Small intestine (tissue), 7 donors: Measurements from ENCODE around the gene PRR33. TPM values are rescaled to one million over a fixed set of nuclear protein-coding genes. Genes with fewer than 3 reads are reported as not detected.
"Not testable (repeated sequence)": the region's sequence is repeated elsewhere in the genome, so short reads cannot be mapped to it uniquely, and the experiment has no call there.

Experiments
- DNase-seq, 2 donors: peaks; one replicate each; pipeline versions ENCODE4 v3.0.0 to v3.0.0-alpha.2; 2013
- FAIRE-seq: peaks from 2 replicates; lab custom pipeline; 2012; peaks lifted over from hg19 to GRCh38; lab: Jason Lieb, UNC
- H3K27ac ChIP-seq, 3 donors: one replicate each; pipeline ENCODE4 v1.5.1; 2013; ENCODE audit warnings: low read length in 2 of 3, mild to moderate bottlenecking in 2 of 3, control low read depth in 1 of 3, inconsistent platforms in 1 of 3, low read depth in 1 of 3, moderate library complexity in 1 of 3
- H3K27me3 ChIP-seq, 3 donors: one replicate each; pipeline ENCODE4 v1.6.1; 2013; ENCODE audit warnings: low read length in 3 of 3, inconsistent platforms in 1 of 3; ENCODE audit not compliant: control insufficient read depth in 3 of 3, insufficient read depth in 3 of 3
- H3K36me3 ChIP-seq, 3 donors: one replicate each; pipeline ENCODE4 v1.6.1; 2013; ENCODE audit warnings: low read length in 3 of 3, inconsistent platforms in 1 of 3, low read depth in 1 of 3, mild to moderate bottlenecking in 1 of 3, moderate library complexity in 1 of 3; ENCODE audit not compliant: control insufficient read depth in 3 of 3, insufficient read depth in 2 of 3
- H3K4me1 ChIP-seq, 3 donors: one replicate each; pipeline ENCODE4 v1.6.1; 2013; ENCODE audit warnings: low read length in 2 of 3, inconsistent platforms in 1 of 3, low read depth in 1 of 3, mild to moderate bottlenecking in 1 of 3, moderate library complexity in 1 of 3; ENCODE audit not compliant: control insufficient read depth in 3 of 3, insufficient read depth in 2 of 3
- H3K4me3 ChIP-seq, 3 donors: one replicate each; pipeline ENCODE4 v1.5.1; 2013; ENCODE audit warnings: low read length in 3 of 3, control low read depth in 1 of 3, inconsistent platforms in 1 of 3, low read depth in 1 of 3, mild to moderate bottlenecking in 1 of 3, moderate library complexity in 1 of 3
- H3K9me3 ChIP-seq, 2 donors: one replicate each; pipeline ENCODE4 v1.6.1; 2013; ENCODE audit warnings: low read depth in 1 of 2, low read length in 1 of 2; ENCODE audit not compliant: control insufficient read depth in 2 of 2, insufficient read depth in 1 of 2
- whole genome bisulfite sequencing, 3 donors: extraction: QIAGEN DNeasy Blood & Tissue Kit; methylation state at CpG; one replicate each; pipeline ENCODE4 v1.1.7; 2013; 5-methylcytosine and 5-hydroxymethylcytosine counted together
- polyA plus RNA-seq, 4 donors: library from polyadenylated mRNA; stranded (reverse) in 3 of 4; unstranded in 1 of 4; fragments of 200-250 nt in 3 of 4; fragments of 120-200 nt in 1 of 4; gene quantifications; one replicate each; pipeline versions ENCODE4 v1.2.1 to v1.2.3, GENCODE V29; 2013
- donor health status: healthy with polysubstance abuse.
- donor health status: control.
- donor health status: control.
- donor health status: Bipolar disorder and iron deficiency.
- donor health status: healthy.

The PRR33 gene
- polyA plus RNA-seq, 4 donors = 0.01 to 0.49 TPM; not detected in 2

DNA sequence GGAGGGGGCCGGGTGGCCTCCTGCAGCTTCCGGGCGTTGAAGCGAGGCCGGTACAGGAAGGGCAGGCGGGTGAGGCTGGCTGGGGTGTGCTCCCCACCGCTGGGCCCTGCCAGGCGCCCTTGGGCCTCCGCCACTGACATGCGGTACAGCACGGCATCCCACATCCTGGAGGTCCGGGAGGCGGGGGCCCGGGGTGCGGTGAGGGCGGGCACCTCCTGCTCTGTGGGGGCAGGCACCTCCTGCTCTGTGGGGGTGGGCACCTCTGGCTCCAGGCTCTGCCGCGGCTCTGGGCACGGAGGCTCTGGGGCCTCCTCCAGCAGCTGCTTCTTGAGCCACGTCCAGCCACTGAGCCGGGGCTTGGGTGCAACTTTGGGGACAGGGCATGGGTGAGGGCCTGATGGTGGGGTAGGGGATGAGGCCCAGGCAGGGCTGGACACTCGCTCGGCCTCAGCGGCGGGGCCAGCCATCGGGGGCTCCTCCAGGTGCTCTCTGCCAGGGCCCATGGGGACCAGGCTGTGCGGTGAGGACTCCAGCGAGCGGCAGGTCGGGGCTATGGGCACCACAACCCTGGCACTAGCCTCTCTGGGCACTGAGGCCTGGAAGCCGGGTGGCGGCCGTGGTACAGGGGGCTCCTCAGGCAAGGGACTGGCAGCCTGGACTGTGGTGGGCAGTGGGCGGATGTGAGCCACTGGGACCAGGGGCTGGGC, 2.3 kb downstream of the PRR33 start:
- FAIRE-seq (no peak), DNase-seq (peak in 1 of 2 donors; percentile 8)
- WGBS, 3 donors = 69 to 82% (median 70%) methylated on average over 29 to 34 of the region's 34 CpGs
- Histone ChIP-seq H3K9me3 (no peaks in the 10 kb centered on the region), H3K27ac (no peak overlapping the region), H3K4me3 (no peak overlapping the region), H3K4me1 (no peaks in the 10 kb centered on the region), H3K27me3 (peaks cover 0 to 3% (median 0%) of the 10 kb centered on the region in 3 donors), H3K36me3 (peaks cover 0 to 5% (median 0%) of the 10 kb centered on the region in 3 donors)

DNA sequence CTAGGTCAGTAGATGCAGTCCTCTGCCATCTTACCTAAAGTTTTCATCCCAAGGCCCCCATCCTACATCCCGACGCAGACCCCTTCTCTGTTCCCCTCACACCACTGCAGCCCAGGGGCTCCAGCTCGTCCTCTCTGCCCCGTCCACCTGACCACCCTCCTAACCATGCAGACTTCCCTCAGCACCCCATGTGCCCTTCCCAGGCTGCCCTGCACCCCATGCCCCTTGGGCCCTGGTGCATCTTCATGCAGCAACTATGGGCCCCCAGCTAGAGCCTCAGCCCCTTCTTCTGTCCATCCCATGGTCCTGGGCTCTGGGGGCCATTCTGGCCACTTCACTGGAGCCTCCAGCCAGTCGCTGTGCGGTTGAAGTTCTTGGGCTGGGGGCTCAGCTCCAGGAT, 2.9 kb downstream of the PRR33 start:
- no peak for DNase-seq

DNA sequence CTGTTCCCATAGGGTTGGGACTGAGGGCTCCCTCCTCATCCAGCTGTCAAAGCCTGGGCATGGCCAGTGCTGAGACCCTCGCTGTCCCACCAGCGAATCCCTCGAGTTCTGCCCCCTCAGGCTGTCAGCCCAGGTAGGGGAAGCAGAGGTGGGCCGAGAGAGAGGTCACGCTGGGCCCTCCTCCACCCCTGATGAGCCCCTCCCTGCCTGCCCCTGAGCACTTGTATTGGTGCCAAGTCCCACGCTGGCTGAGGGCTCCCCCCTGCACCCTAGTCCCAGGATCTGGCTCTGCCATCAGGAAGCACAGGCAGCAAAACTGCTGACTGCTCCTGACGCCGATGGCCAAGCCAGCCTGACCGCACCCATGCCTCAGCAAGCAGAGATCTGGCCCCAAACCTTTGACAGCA, 3.3 kb downstream of the PRR33 start:
- no peak for DNase-seq
- Histone ChIP-seq H3K27ac (no peak overlapping the region), H3K36me3 (peaks cover 0 to 8% (median 0%) of the 10 kb centered on the region in 3 donors)

More for the DNA sequence above, 2.9 kb downstream of the PRR33 start:
- FAIRE-seq = no peak
- Histone ChIP-seq H3K27me3 (peaks cover 0 to 3% (median 0%) of the 10 kb centered on the region in 3 donors), H3K4me3 (no peak overlapping the region), H3K36me3 (peaks cover 0 to 8% (median 0%) of the 10 kb centered on the region in 3 donors), H3K27ac (peak overlapping the region in 1 of 3 donors; percentile 1), H3K4me1 (no peaks in the 10 kb centered on the region), H3K9me3 (no peaks in the 10 kb centered on the region)
- WGBS, 3 donors = 82 to 85% (median 84%) methylated on average over 6 of the region's 6 CpGs

DNA sequence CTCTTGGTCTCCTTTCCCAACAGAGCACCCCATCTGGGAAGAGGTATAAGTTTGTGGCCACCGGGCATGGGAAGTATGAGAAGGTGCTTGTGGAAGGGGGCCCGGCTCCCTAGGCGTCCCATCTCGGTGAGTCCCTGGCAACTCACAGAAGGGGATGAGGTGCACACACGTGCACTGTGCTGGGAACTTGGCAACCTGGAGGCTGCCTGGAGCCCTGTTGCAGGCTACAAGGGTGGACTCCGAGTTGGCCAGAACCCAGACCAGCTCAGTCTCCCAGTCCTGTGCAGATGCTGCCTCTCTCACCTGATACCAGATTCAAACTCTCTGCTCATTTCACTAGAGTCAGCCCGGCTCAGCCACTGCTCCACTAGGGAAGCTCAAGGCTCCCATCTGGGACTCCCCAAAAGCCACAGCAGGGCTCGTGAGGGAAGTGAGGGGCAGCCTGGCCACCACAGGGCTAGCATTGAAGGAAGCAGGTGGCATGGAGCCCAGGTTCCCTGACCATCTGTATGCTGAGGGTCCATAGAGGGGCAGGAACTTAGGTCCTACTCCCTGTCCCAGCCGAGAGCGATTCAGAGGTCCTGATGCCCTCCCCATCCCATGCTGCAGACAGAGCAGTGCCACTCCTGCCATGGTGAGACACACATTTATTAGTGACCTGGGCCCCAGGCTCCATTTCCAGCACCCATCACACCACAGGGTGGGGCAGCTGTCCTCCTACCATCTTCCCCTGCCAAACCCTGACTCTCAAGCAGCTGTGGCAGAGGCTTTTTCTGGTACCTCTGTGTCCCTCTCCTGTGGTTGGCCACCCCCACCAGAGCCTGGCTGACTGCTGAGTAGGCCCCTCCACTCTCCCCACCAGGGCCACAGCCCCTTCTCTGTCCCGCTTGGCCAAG, 4.0 kb downstream of the PRR33 start:
- peaks cover 0 to 10% (median 0%) of the 10 kb centered on the region in 3 donors for H3K36me3 ChIP-seq

More for the DNA sequence above, 3.3 kb downstream of the PRR33 start:
- H3K4me3 ChIP-seq = no peak overlapping the region
- H3K4me1 ChIP-seq = no peaks in the 10 kb centered on the region
- H3K27me3 ChIP-seq = peaks cover 0 to 3% (median 0%) of the 10 kb centered on the region in 3 donors
- no peak for FAIRE-seq
- WGBS, 3 donors = 46 to 66% (median 53%) methylated on average over 9 of the region's 9 CpGs
- no peaks in the 10 kb centered on the region for H3K9me3 ChIP-seq

DNA sequence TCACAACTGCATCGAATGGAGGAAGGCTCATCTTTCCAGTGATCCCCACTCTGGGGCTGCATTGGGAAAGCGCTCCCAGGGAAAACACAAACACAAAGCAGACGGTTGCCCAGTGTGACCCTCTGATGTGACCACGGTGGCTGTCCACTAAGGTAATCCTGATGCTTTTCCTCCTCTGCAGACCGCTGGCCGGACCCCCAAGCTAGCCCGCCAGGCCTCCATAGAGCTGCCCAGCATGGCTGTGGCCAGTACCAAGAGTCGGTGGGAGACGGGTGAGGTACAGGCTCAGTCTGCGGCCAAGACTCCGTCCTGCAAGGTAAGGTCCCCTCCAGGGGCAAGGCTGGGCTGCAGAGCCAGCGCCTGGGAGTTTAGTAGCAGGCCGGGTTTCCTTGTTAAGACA, 5.1 kb downstream of the PRR33 start:
- H3K4me3 ChIP-seq, FAIRE-seq, H3K27ac ChIP-seq, H3K27me3 ChIP-seq, DNase-seq, H3K9me3 ChIP-seq: not testable (repeated sequence)
- WGBS, 3 donors = 84 to 90% (median 89%) methylated on average over 13 of the region's 13 CpGs
- peaks cover 0 to 11% (median 0%) of the 10 kb centered on the region in 3 donors for H3K4me1 ChIP-seq
- peaks cover 0 to 12% (median 0%) of the 10 kb centered on the region in 3 donors for H3K36me3 ChIP-seq

More for the DNA sequence above, 4.0 kb downstream of the PRR33 start:
- Histone ChIP-seq H3K27me3 (peaks cover 0 to 3% (median 0%) of the 10 kb centered on the region in 3 donors), H3K4me3 (no peak overlapping the region), H3K9me3 (no peaks in the 10 kb centered on the region), H3K4me1 (peaks cover 0 to 2% (median 0%) of the 10 kb centered on the region in 3 donors), H3K27ac (no peak overlapping the region)
- WGBS, 3 donors = 77 to 80% (median 77%) methylated on average over 11 of the region's 11 CpGs
- DNase-seq (no peak), FAIRE-seq (no peak)

DNA sequence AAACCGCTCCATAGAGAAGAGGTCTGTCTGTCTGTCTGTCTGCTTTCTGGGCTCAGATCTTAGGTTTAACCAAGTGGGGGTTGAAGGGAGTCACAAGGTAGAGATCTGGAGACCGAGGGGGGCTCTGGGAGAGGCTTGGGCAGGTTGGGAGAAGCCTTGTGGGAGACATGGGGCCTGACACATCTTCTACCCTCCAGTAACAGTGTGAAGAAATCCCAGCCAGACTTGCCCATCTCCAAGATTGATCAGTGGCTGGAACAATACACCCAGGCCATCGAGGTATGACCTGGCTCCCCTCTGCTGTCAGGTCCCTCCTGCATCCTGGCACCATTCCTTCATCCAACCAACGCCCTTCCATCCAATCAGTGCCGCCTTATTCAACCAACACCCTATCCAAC, 7.4 kb downstream of the PRR33 start:
- DNase-seq = no peak
- Histone ChIP-seq H3K4me1 (peaks cover 0 to 21% (median 0%) of the 10 kb centered on the region in 3 donors), H3K4me3 (no peak overlapping the region), H3K36me3 (peaks cover 0 to 12% (median 0%) of the 10 kb centered on the region in 3 donors), H3K27ac (no peak overlapping the region), H3K27me3 (no peaks in the 10 kb centered on the region), H3K9me3 (no peaks in the 10 kb centered on the region)
- FAIRE-seq = no peak
- 74 to 93% (median 86%) methylated on average over 5 of the region's 5 CpGs for WGBS, 3 donors

DNA sequence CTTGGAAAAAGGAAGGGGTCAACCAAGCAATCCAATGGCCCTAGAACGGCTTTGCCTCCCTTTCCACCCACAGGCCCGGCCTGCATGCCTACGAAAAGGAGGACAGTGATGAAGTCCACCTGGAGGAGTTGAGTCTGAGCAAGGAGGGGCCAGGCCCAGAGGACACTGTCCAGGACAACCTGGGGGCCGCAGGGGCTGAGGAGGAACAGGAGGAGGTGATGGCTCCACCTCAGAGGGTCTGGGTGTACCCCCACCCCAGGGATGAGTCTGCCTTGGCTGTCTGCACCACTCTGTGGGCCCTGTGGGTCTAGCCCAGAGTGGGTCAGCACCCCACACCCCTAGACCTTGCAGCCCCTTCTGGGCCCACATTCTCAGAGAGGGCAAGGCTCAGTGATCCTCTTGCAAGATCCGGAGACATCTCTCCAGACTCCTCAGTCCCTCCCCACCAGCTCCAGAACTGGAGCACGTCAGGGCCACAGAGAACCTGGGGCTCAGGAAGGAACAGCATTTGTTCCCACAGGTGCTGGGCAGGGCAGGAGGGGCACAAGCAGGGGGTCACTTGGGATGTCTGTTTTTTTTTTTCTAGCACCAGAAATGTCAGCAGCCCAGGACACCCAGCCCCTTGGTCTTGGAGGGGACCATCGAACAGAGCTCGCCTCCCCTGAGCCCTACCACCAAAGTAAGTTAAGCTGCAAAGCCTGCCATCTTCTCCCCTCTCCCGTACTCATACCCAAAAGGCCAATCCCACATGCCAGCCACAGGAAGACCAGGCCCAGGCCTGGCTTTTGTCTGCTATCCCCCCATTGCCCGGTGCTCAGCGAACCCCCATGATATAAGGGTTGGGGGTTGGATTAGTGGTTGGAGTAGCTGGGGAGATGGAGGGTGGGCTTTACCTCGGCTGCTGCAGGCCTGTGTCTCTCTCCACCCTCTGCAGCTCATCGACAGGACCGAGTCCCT, 8.1 kb downstream of the PRR33 start:
- 88 to 91% (median 90%) methylated on average over 14 of the region's 14 CpGs for WGBS, 3 donors
- Histone ChIP-seq H3K27me3 (no peaks in the 10 kb centered on the region), H3K27ac (no peak overlapping the region), H3K36me3 (peaks cover 0 to 12% (median 0%) of the 10 kb centered on the region in 3 donors), H3K4me1 (peaks cover 0 to 22% (median 0%) of the 10 kb centered on the region in 3 donors), H3K4me3 (no peak overlapping the region), H3K9me3 (no peaks in the 10 kb centered on the region)
- DNase-seq (no peak), FAIRE-seq (no peak)
